WTC11 (cell line): ENCODE measurements around the gene EML6. TPM values are rescaled to one million over a fixed set of nuclear protein-coding genes. Genes with fewer than 3 reads are reported as not detected.

Experiments
- ATAC-seq: fragments of 200-7000 bp; cut with Tn5 transposase; 2 replicates; pipeline ENCODE4 v1.10.0; 2021; ENCODE audit warnings: mild to moderate bottlenecking, moderate library complexity
- CTCF ChIA-PET: fragments of 300-600 bp; sonication (Branson Sonifier 250); formaldehyde crosslinking; loops from one replicate; lab custom pipeline; 2021; ENCODE audit warnings: antibody characterized with exemption; lab: Charles Lee
- POLR2A ChIA-PET: fragments of 350-600 bp; sonication (Branson Sonifier 250); formaldehyde crosslinking; loops from one replicate; lab custom pipeline; 2021; ENCODE audit warnings: antibody characterized with exemption; lab: Charles Lee
- DNase-seq: peaks from one replicate; pipeline ENCODE4 v3.0.0; 2021; ENCODE audit warnings: low spot score
- H3K27ac Mint-ChIP-seq: 2 replicates; pipeline ENCODE4 v1.8.0; 2021; ENCODE audit warnings: mixed read lengths
- H3K27me3 Mint-ChIP-seq: 2 replicates; pipeline ENCODE4 v1.8.0; 2021; ENCODE audit warnings: low read depth, mild to moderate bottlenecking, moderate library complexity, mixed read lengths
- H3K36me3 Mint-ChIP-seq: 2 replicates; pipeline ENCODE4 v1.8.0; 2021; ENCODE audit warnings: mixed read lengths
- H3K4me1 Mint-ChIP-seq: 2 replicates; pipeline ENCODE4 v1.8.0; 2022; ENCODE audit warnings: mixed read lengths
- H3K4me3 Mint-ChIP-seq: 2 replicates; pipeline ENCODE4 v1.8.0; 2021; ENCODE audit warnings: mild to moderate bottlenecking, moderate library complexity, mixed read lengths
- H3K9me3 Mint-ChIP-seq: 2 replicates; pipeline ENCODE4 v1.8.0; 2021; ENCODE audit warnings: mixed read lengths
- ATF6 ChIP-seq: sonication (generic); formaldehyde crosslinking; IDR thresholded peaks from 2 replicates; pipeline ENCODE4 v1.8.1; 2023; ENCODE audit warnings: mild to moderate bottlenecking, missing genetic modification reagents
- CREB1 ChIP-seq: sonication (generic); formaldehyde crosslinking; IDR thresholded peaks from 2 replicates; pipeline ENCODE4 v1.8.0; 2023; ENCODE audit warnings: mild to moderate bottlenecking, missing genetic modification reagents
- CREM ChIP-seq: sonication (generic); formaldehyde crosslinking; IDR thresholded peaks from 2 replicates; pipeline ENCODE4 v1.8.1; 2022; ENCODE audit warnings: mild to moderate bottlenecking, missing genetic modification reagents, moderate library complexity
- ELF4 ChIP-seq: sonication (generic); formaldehyde crosslinking; IDR thresholded peaks from 2 replicates; pipeline ENCODE4 v1.8.1; 2022; ENCODE audit warnings: low read depth, mild to moderate bottlenecking, moderate library complexity, missing genetic modification reagents
- ETV6 ChIP-seq: sonication (generic); formaldehyde crosslinking; IDR thresholded peaks from 2 replicates; pipeline ENCODE4 v1.8.1; 2022; ENCODE audit warnings: mild to moderate bottlenecking, missing genetic modification reagents
- GABPB1 ChIP-seq: sonication (generic); formaldehyde crosslinking; IDR thresholded peaks from 2 replicates; pipeline ENCODE4 v1.8.1; 2023; ENCODE audit warnings: mild to moderate bottlenecking, missing genetic modification reagents
- HMGA2 ChIP-seq: fragments of 250-450 bp; sonication (Bioruptor Pico); IDR thresholded peaks from 2 replicates; pipeline ENCODE4 v1.4.0; 2021; ENCODE audit warnings: mild to moderate bottlenecking, moderate library complexity
- JUN ChIP-seq: sonication (generic); formaldehyde crosslinking; IDR thresholded peaks from 2 replicates; pipeline ENCODE4 v1.8.0; 2023; ENCODE audit warnings: mild to moderate bottlenecking, missing genetic modification reagents
- KAT7 ChIP-seq: sonication (generic); formaldehyde crosslinking; IDR thresholded peaks from 2 replicates; pipeline ENCODE4 v1.8.1; 2023; ENCODE audit warnings: missing genetic modification reagents, mild to moderate bottlenecking, borderline replicate concordance
- MAX ChIP-seq: sonication (generic); formaldehyde crosslinking; IDR thresholded peaks from 2 replicates; pipeline ENCODE4 v1.8.0; 2022; ENCODE audit warnings: mild to moderate bottlenecking, missing genetic modification reagents
- MYBL2 ChIP-seq: sonication (generic); formaldehyde crosslinking; IDR thresholded peaks from 2 replicates; pipeline ENCODE4 v1.8.1; 2023; ENCODE audit warnings: mild to moderate bottlenecking, moderate library complexity, missing genetic modification reagents
- NFATC4 ChIP-seq: fragments of 250-450 bp; sonication (Bioruptor Pico); IDR thresholded peaks from 2 replicates; pipeline ENCODE4 v1.9.0; 2021; ENCODE audit warnings: mild to moderate bottlenecking
- RORB ChIP-seq: fragments of 250-450 bp; sonication (Bioruptor Pico); IDR thresholded peaks from 2 replicates; pipeline ENCODE4 v1.9.0; 2021; ENCODE audit warnings: mild to moderate bottlenecking
- ZNF138 ChIP-seq: sonication (generic); formaldehyde crosslinking; conservative IDR thresholded peaks from 2 replicates; pipeline ENCODE4 v1.8.1; 2022; ENCODE audit warnings: mild to moderate bottlenecking, moderate library complexity, missing genetic modification reagents
- ZNF232 ChIP-seq: sonication (generic); formaldehyde crosslinking; IDR thresholded peaks from 2 replicates; pipeline ENCODE4 v1.8.0; 2022; ENCODE audit warnings: mild to moderate bottlenecking, missing genetic modification reagents
- ZNF317 ChIP-seq: sonication (generic); formaldehyde crosslinking; IDR thresholded peaks from 2 replicates; pipeline ENCODE4 v1.8.1; 2023; ENCODE audit warnings: low read depth, mild to moderate bottlenecking, moderate library complexity, missing genetic modification reagents, borderline replicate concordance
- ZNF671 ChIP-seq: fragments of 250-450 bp; sonication (Bioruptor Pico); IDR thresholded peaks from 2 replicates; pipeline ENCODE4 v1.8.0; 2021; ENCODE audit warnings: mild to moderate bottlenecking
- total RNA-seq: library from RNA; stranded (reverse); gene quantifications from 3 replicates; pipeline ENCODE4 v1.2.3, GENCODE V29; 2021
- TF ChIP-seq, protein P1 (sequence below): sonication (generic); formaldehyde crosslinking; IDR thresholded peaks from 2 replicates; pipeline ENCODE4 v1.8.0; 2023; ENCODE audit warnings: missing genetic modification reagents
- TF ChIP-seq, protein P2 (sequence below): fragments of 250-450 bp; sonication (Bioruptor Pico); conservative IDR thresholded peaks from 2 replicates; pipeline ENCODE4 v1.9.0; 2021; ENCODE audit warnings: mild to moderate bottlenecking
- TF ChIP-seq, protein P3 (sequence below): sonication (generic); formaldehyde crosslinking; IDR thresholded peaks from 2 replicates; pipeline ENCODE4 v1.8.1; 2022; ENCODE audit warnings: low read depth, missing genetic modification reagents, borderline replicate concordance
- TF ChIP-seq, protein P4 (sequence below): sonication (generic); formaldehyde crosslinking; IDR thresholded peaks from 2 replicates; pipeline ENCODE4 v1.8.1; 2022; ENCODE audit warnings: missing genetic modification reagents, borderline replicate concordance

Gene EML6
- total RNA-seq, 1 experiment from 2014 or later: 2.1 TPM

DNA sequence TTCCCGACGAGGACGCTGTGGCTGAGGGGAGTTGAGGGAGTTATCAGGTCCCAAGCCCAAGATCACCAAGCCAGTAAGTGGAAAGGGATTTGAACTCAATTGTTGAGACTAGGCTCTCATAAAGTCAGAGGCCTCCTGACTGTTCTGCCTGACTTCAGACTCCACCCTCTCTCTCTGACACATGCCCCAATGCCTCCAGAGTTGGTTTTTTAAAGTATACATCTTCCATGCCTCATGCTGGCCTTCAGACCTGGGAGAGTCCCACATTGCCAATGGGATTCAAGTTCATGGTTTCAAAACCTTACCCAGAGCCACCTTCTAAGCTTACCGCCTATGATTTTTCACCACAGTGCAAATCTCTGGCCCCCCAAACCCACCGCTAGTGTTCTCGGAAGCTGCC lies 226.0 kb downstream of the EML6 start:
- ATAC-seq: no peak
- peaks cover 4% of the 10 kb centered on the region for H3K36me3 Mint-ChIP-seq
- no peak for DNase-seq
- POLR2A ChIA-PET: no interaction called here
- peaks cover 3% of the 10 kb centered on the region; the same call in 1 of the 2 replicates for H3K9me3 Mint-ChIP-seq
- H3K27me3 Mint-ChIP-seq: no peaks in the 10 kb centered on the region; the same call in none of the 2 replicates
- H3K4me1 Mint-ChIP-seq: peaks cover 18% of the 10 kb centered on the region
- TF ChIP-seq ETV6 (CRISPR knock-in tag): no peak
- TF ChIP-seq CREB1 (CRISPR knock-in tag): no peak
- no peak for TF ChIP-seq MAX (CRISPR knock-in tag)
- no peak for TF ChIP-seq HMGA2 (CRISPR knock-in tag)
- TF ChIP-seq ZNF138 (CRISPR knock-in tag): no peak
- TF ChIP-seq NFATC4: no peak
- TF ChIP-seq, protein P1, sequence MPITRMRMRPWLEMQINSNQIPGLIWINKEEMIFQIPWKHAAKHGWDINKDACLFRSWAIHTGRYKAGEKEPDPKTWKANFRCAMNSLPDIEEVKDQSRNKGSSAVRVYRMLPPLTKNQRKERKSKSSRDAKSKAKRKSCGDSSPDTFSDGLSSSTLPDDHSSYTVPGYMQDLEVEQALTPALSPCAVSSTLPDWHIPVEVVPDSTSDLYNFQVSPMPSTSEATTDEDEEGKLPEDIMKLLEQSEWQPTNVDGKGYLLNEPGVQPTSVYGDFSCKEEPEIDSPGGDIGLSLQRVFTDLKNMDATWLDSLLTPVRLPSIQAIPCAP (CRISPR knock-in tag): no peak
- TF ChIP-seq, protein P2, sequence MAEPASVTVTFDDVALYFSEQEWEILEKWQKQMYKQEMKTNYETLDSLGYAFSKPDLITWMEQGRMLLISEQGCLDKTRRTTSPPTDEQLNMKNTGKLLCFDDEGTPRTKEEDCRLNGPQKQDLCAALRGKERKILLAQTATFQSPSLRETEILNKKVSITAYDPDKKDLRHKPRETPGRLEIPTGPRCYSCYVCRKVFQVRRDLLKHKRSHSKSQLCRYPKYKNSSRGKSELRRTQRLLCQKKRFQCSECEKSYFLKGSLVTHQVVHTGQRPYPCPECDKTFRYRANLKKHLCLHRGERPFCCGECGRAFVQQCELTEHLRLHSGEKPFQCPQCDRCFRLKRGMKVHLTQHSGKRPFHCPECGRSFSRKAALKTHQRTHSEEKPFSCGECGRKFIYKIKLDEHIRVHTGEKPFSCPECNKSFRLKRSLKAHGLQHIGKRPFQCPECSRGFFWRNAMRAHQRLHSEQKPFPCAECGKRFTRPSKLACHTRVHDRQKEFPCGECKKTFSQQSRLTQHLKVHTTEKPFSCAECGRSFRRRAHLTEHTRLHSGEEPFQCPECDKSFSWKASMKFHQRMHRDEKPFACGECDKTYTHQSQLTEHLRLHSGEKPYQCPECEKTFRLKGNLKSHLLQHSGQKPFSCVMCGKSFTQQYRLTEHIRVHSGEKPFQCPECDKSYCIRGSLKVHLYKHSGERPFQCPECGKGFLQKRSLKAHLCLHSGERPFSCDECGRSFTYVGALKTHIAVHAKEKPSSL (CRISPR knock-in tag): no peak
- no peak for TF ChIP-seq CREM
- no peak for TF ChIP-seq ZNF317 (CRISPR knock-in tag)
- TF ChIP-seq ELF4 (CRISPR knock-in tag): no peak
- no peak overlapping the region for H3K27ac Mint-ChIP-seq
- no peak overlapping the region for H3K4me3 Mint-ChIP-seq
- CTCF ChIA-PET: interaction anchor here (1.1 kb wide), 1 partner anchor 11 kb away, joined by 3 read pairs; no protein-coding TSS in a partner anchor

DNA sequence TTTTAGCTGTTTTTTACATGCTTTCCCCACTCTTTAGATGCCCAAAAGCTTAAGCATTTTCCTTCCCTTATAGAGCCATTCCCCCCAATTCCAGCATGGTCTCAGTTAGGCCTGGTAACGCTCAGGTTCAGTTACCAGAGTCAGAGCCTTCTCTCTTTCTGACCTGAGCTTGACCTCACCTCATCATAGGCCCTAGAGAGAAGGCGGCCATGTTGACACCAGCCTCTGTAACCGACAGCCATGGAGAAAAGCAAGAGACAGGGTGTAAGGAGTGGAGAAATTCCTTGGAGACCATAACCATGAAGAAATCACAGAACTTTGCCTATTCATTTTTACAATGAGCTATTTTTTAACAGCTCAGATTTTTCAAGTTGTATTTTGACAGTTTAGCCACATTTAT lies 227.3 kb downstream of the EML6 start:
- no peak overlapping the region for H3K4me3 Mint-ChIP-seq
- ATAC-seq (no peak), DNase-seq (no peak)
- H3K27ac Mint-ChIP-seq: no peak overlapping the region
- no peaks in the 10 kb centered on the region for H3K36me3 Mint-ChIP-seq
- H3K4me1 Mint-ChIP-seq: peaks cover 17% of the 10 kb centered on the region
- ChIA-PET POLR2A (interaction anchor here (0.5 kb wide), 1 partner anchor 12 kb away, joined by 3 read pairs; no protein-coding TSS in a partner anchor), CTCF (interaction anchor here (0.9 kb wide), 1 partner anchor 51 kb away, joined by 4 read pairs; no protein-coding TSS in a partner anchor)
- H3K27me3 Mint-ChIP-seq: no peaks in the 10 kb centered on the region; the same call in 1 of the 2 replicates
- TF ChIP-seq KAT7 (CRISPR knock-in tag) (no peak), ZNF671 (CRISPR knock-in tag) (no peak)
- H3K9me3 Mint-ChIP-seq: no peaks in the 10 kb centered on the region

DNA sequence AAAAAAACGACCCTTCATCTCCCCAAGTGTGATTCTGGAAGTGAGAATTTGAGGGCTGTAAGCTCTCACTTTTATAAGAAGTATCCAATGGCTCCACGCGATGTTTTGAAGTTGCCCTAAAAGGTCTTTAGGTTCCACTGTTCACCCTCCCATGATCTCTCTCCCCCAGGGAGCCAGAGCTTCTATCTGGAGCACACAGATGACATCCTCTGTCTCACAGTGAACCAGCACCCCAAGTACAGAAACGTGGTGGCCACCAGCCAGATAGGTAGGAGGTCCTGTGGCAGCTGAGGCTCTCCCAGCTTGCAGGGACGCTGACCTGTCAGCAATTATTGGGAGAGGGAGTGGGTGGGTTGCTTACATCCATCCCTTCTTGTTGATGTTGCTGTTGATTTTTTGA lies 229.0 kb downstream of the EML6 start:
- H3K36me3 Mint-ChIP-seq: no peaks in the 10 kb centered on the region
- no peaks in the 10 kb centered on the region for H3K27me3 Mint-ChIP-seq
- H3K4me1 Mint-ChIP-seq: peaks cover 24% of the 10 kb centered on the region
- TF ChIP-seq GABPB1 (CRISPR knock-in tag): no peak
- TF ChIP-seq, protein P3, sequence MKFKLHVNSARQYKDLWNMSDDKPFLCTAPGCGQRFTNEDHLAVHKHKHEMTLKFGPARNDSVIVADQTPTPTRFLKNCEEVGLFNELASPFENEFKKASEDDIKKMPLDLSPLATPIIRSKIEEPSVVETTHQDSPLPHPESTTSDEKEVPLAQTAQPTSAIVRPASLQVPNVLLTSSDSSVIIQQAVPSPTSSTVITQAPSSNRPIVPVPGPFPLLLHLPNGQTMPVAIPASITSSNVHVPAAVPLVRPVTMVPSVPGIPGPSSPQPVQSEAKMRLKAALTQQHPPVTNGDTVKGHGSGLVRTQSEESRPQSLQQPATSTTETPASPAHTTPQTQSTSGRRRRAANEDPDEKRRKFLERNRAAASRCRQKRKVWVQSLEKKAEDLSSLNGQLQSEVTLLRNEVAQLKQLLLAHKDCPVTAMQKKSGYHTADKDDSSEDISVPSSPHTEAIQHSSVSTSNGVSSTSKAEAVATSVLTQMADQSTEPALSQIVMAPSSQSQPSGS: no peak
- no peak for TF ChIP-seq RORB (CRISPR knock-in tag)
- TF ChIP-seq ATF6 (CRISPR knock-in tag): no peak
- no peak for TF ChIP-seq JUN
- TF ChIP-seq MYBL2 (CRISPR knock-in tag): no peak
- TF ChIP-seq ZNF232 (CRISPR knock-in tag): no peak
- TF ChIP-seq, protein P4, sequence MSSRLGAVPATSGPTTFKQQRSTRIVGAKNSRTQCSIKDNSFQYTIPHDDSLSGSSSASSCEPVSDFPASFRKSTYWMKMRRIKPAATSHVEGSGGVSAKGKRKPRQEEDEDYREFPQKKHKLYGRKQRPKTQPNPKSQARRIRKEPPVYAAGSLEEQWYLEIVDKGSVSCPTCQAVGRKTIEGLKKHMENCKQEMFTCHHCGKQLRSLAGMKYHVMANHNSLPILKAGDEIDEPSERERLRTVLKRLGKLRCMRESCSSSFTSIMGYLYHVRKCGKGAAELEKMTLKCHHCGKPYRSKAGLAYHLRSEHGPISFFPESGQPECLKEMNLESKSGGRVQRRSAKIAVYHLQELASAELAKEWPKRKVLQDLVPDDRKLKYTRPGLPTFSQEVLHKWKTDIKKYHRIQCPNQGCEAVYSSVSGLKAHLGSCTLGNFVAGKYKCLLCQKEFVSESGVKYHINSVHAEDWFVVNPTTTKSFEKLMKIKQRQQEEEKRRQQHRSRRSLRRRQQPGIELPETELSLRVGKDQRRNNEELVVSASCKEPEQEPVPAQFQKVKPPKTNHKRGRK: no peak
- no peak overlapping the region for H3K4me3 Mint-ChIP-seq
- DNase-seq: no peak
- no peak for ATAC-seq
- no peak overlapping the region for H3K27ac Mint-ChIP-seq
- ChIA-PET CTCF (no interaction called here), POLR2A (no interaction called here)
- no peaks in the 10 kb centered on the region for H3K9me3 Mint-ChIP-seq
